NCI-H2227 (cell line): ENCODE measurements around the gene TAP2.
"Not testable (repeated sequence)": the region's sequence is repeated elsewhere in the genome, so short reads cannot be mapped to it uniquely, and the experiment has no call there.

ENCODE experiments used
- DNase-seq: peaks from one replicate; lab custom pipeline; 2025; ENCODE audit not compliant: unreplicated experiment; lab: John Stamatoyannopoulos, UW

TAP2 gene

GRCh38 chr6:32836873-32837272, 1.7 kb downstream of the TAP2 start:
- no peak for DNase-seq

DNA sequence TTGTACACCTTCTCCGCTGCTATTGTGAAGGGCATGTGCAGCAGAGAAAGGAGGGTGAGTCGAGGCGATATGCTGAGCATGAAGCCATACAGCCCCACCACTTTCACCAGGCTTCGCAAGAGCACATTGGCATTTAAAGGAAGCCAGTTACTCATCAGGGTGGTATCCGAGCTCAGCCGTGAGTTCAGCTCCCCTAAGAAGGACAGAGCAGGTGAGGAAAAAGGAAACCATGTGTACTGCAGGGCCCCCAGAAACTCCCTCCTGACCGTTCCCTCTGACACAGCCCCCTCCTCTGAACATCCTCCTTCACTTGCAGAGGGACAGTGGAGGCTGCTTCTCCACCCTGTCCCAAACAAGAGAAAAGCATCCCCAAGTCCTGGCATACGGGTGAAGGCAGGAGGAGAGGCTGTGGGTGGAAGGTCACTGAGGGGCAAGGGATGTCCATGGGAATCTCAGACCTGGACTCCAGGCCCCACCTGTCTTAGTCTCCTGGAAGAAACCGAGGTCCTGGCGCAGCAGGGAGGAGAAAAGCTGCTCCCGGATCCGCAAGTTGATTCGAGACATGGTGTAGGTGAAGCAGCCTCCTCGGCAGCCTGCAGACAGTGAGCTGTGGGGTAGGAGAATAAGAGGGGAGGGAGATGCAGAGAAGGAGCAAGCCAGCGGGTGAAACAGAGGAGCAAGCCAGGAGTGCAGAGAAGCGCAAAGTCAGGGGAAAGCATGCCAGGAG, 3.2 kb downstream of the TAP2 start:
- no peak for DNase-seq

DNA sequence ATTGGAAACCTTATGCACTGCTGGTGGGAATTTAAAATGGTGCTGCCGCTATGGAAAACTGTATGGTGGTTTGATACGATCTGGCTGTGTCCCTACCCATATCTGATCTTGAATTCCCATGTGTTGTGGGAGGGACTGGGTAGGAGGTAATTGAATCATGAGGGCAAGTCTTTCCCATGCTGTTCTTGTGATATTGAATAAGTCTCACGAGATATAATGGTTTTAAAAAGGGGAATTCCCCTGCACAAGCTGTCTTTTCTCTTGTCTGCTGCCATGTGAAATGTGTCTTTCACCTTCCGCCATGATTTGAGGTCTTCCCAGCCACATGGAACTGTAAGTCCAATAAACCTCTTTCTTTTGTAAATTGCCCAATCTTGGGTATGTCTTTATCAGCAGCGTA, 4.9 kb downstream of the TAP2 start:
- DNase-seq: no peak

- DNase-seq: no peak
These were observed 6.0 kb downstream of the TAP2 start for GRCh38 chr6:32832535-32832934.

DNA sequence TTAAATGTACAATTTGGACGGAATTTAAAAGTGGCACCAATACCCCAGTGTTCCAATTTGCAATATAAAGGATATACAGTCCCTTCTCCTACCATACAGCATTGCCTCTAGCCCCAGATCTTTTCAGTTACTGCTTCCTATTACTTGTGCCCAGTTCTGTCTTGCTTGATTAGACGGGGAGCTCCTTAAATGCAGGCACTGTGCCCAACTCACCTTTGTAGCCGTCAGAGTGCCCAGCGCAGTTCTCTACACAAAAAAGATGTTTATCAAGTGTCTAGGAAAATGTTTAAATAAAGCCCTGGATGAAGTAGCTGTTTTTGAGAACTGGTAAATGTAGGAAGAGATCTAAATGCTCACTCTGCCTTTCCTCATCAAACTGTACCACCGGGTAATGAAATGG, 7.6 kb downstream of the TAP2 start:
- DNase-seq: no peak

DNA sequence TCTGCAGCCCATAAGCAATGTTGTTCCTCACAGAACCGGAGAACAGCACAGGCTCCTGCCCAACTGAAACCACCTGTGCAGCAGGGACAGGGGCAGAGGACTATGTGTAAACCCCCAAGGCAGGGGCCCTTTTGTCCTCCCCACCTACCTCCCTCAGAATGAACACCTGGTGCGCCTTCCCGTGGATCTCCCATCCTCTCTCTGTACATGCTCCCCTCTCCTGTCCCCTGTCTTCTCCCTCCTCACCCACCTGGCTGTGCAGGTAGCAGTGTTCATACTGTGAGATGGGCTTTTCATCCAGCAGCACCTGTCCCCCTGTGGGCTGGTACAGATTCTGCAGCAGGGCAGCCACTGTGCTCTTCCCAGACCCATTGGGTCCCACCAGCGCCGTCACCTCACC, 8.5 kb downstream of the TAP2 start:
- no peak for DNase-seq

DNA sequence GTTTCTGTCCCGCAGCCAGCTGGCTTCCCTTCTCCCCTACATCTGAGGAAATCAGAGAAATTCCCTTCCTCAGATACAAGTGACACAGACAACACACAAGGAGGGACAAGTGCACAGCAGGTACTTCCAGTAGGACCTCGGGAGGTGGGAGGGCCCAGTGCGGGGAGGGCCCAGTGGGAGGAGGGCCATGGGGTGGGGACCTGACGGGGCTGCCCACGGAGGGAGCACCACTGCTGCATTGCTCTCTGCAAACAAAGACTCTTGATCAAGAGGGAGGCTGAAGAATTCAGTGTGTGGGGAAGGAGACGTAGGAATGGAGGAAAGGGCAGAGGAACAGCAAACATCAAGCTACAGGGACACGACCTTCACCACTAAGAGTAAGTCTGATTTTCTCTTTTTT, 9.0 kb downstream of the TAP2 start:
- no peak for DNase-seq

- DNase-seq: no peak
These were observed 11.5 kb downstream of the TAP2 start for GRCh38 chr6:32827025-32827424.

DNA sequence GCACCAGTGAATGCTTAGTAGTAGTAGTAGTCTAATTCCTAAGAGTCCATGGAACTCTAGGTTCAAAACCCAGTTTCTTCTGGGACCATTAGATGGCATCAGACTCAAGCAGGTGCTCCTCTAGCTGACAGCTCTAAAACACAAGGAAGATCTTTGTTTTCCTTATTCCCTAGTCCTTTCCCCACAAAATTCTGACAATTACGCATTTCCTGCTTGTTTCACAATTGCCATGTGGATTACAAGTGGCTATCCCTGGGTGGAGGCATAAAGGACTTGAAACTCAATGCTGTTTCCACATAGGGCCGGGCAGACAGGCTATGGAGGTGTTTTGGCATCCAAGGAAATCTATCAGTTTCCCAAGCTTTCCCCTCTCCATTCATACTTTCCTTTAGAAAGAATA, 12.6 kb downstream of the TAP2 start:
- DNase-seq: peak; percentile 27

GRCh38 chr6:32819729-32820128, 18.8 kb downstream of the TAP2 start:
- DNase-seq: no peak

GRCh38 chr6:32818867-32819266, 19.7 kb downstream of the TAP2 start:
- no peak for DNase-seq

DNA sequence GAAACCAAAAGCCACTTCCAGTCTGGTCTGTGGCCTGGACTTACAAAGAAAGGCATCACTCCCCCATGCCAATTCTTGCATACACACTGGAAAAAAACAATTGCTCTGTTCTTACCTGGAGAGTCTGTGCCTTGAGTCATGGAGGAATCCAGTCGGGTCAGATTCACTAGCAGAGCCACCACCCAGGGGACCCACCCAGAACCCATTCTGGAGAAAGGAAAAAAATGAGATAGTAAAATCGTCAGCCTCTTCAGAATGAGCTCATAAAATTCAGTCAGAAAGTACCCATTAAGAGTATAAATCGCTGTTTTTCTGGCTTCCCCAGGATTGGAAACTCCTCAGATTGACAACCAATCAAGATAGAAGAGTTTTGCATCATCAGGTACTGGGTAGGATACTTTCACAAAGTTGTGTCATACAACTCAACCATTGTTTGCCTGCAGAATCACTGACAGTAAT, 21.8 kb downstream of the TAP2 start, which contains the start of gene HLA-DOB:
HLA-DOB (minus strand) TSS at position 257 of the 459 bp plus-strand sequence; CDS start at position 206, 51 bp downstream.
- no peak for DNase-seq

DNA sequence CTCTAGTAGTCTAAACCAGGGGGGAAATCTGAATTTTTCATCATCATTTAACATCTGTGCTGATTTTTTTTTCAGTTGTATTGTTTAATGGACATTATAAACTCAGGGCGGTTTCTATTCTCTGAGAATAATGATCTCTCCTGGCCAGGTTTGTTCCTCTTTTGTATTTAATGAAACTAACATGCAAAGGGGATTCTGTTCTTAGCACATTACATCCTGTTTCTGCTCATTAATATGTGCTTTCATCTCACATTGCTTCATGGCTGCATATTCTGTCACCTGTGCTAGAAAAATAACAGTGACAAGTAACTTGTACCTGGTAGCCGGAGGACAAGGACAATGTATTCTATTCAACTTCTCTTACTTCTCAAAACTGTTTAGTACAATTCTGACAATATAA, 22.5 kb downstream of the TAP2 start:
- no peak for DNase-seq

DNA sequence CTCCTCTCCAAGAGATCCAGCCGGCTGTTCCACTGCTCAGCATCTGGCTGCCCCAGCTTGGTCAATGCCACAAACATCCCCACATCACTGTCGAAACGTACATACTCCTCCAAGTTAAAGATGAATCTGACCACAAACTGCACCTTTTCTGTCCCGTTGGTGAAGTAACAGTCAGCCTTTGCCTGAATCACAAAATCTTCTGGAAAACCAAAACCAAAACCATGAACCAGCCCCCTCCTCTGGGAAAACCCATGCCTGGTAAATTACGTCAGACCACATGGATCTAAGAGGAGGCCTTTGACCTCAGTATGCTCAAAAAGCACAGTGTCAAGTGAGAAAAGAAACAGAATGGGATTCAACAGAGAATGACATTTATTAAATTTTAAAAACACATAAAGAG, 23.4 kb downstream of the TAP2 start:
- DNase-seq: no peak

GRCh38 chr6:32814145-32814544, 24.4 kb downstream of the TAP2 start:
- no peak for DNase-seq

DNA sequence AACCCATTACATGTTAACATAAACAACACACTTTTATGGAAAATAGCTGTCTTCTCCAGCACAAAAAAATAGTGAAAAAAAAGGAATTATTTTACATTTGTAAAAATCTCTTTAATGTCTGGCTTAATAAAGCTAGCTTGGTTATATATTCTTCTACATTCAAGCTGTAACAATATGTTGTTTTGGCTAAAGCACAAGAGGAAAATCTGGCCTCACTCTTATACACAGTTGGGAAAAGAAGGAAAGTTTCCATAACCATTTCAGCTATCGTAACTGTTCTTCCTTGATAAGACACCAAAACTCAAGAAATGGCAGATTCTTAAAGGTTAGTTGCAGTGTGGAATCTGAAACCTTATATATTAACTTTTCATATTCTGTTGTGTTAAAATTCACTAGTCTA, 29.4 kb downstream of the TAP2 start:
- DNase-seq: no peak

- DNase-seq: no peak
These were observed 31.4 kb downstream of the TAP2 start for GRCh38 chr6:32807020-32807580.

- DNase-seq: not testable (repeated sequence)
These were observed 33.1 kb downstream of the TAP2 start for GRCh38 chr6:32805404-32805803.

- DNase-seq: no peak
These were observed 35.1 kb downstream of the TAP2 start for GRCh38 chr6:32803416-32803815.

DNA sequence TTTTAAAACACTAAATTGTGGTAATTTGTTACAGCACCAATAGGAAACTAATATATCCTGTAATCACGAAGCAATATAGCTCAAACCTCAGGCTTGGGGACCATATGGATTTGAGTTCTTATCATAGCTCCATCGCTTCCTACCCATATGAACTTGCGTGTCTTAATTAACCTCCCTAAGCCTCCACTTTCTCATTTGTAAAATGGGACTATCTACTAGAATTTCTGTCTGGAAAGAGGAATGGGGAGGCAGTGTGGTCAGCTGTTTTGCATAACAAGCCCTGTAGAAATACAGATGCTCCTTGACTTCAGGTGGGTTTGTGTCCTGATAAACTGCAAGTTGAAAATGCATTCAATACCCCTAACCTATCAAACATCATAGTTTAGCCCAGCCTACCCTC, 38.8 kb downstream of the TAP2 start:
- DNase-seq: no peak

DNA sequence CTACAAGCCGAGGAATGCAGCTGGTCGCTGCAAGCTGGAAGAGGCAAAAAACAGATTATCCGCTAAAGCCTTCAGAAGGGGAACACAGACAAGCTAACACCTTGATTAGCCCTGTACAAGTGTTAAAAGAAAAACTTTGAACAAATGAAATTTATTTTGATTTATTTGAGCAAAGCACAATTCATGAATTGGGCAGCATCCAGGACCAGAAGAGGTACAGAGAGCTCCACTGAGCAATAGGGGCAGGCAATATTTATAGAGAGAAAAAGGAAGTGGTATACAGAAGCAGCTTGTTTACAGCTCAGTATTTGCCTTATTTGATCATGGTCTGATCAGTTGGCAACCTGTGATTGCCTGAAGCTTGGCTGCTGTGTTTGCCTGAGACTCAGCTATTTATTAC, 39.4 kb downstream of the TAP2 start:
- DNase-seq: no peak

DNA sequence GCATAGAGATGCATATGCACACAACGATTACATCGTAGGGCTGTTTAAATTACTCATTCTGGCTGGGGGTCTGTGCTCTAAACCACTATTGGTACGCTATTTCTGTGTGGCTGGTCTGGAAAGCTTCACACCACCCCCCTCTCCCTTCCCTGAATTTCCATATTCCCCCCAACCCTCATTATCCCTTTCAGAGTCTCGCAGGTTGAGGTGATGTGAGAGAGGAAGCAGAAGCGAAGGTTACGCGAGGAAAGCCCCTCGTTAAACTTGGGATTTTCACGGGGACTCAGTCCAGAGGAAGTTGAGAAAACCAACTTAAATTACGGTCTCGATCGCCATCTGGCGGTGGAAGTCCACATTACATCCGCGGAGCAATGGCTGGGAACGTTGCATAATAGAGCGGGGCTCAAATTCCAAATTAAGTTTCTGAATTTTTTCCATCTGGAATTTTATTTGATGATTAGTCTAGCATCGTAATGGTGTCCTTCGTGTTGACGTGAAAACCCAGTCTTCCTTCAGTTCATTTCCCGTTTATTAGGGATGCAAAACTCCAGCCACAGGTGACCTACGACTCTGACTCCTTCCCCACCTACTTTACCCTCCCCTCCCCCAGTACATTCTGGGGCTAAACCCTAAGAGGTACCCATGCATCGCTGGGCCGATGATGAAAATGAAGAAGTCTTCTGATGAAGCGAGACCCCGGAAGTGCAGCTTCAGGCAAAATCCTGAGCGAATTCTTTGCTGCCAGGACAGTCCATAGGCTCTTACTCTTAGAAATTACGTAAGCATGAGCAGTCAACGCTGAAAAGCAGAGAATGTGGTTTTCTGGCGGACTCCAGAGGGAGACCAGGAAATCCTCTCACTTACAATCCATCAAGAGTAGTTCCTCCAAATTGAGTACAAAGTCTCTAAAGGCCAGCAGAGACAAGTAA, 41.4 kb downstream of the TAP2 start:
- DNase-seq: peak; percentile 66
